GM12878 (cell line): ENCODE measurements around the gene UBE2G2. TPM values are rescaled to one million over a fixed set of nuclear protein-coding genes. Genes with fewer than 3 reads are reported as not detected.

ENCODE experiments used
- ATAC-seq: fragments of 200-7000 bp; cut with Tn5 transposase; 3 replicates; pipeline ENCODE4 v1.9.1; 2020; ENCODE audit warnings: mild to moderate bottlenecking, moderate library complexity
- BruUV-seq: library from RNA; stranded (reverse); fragments of 400-500 nt; replicated peaks from 2 replicates; lab custom pipeline; 2021; lab: Mats Ljungman, UMichigan
- CTCF ChIA-PET: fragments of 300-600 bp; sonication (Branson Sonifier 250); formaldehyde crosslinking; extraction: SDS; loops from one replicate; lab custom pipeline; 2021; ENCODE audit warnings: inconsistent platforms; lab: Yijun Ruan, JAX
- POLR2A ChIA-PET: fragments of 350-600 bp; formaldehyde crosslinking; extraction: SDS; loops from one replicate; lab custom pipeline; 2021; ENCODE audit warnings: inconsistent platforms; lab: Charles Lee
- RAD21 ChIA-PET: fragments of 300-600 bp; sonication (Branson Sonifier 250); formaldehyde crosslinking; loops from one replicate; lab custom pipeline; 2023; ENCODE audit warnings: antibody characterized with exemption; ENCODE audit not compliant: unreplicated experiment; lab: Charles Lee
- SMC1A ChIA-PET: fragments of 300-600 bp; sonication (Branson Sonifier 250); formaldehyde crosslinking; loops from one replicate; lab custom pipeline; 2023; ENCODE audit not compliant: unreplicated experiment, uncharacterized antibody; lab: Charles Lee
- DNase-seq: peaks from one replicate; pipeline ENCODE4 v3.0.0-alpha.2; 2011; ENCODE audit warnings: low read depth, low spot score
- FAIRE-seq: peaks from 3 replicates; lab custom pipeline; 2011; peaks lifted over from hg19 to GRCh38; lab: Jason Lieb, UNC
- H2AFZ ChIP-seq: 2 replicates; pipeline ENCODE4 v1.6.0; 2011; ENCODE audit warnings: low read depth, low read length, control low read depth; ENCODE audit not compliant: control insufficient read depth
- H3K27ac ChIP-seq: 2 replicates; pipeline ENCODE4 v1.5.1; 2011; ENCODE audit warnings: control low read depth; ENCODE audit not compliant: control insufficient read depth, insufficient read depth
- H3K27me3 ChIP-seq, 2 experiments: replicated peaks in 1 of 2; 2 replicates each; pipeline versions ENCODE4 v1.6.0 to v1.6.1; 2011; ENCODE audit warnings: low read length in 1 of 2; ENCODE audit not compliant: control insufficient read depth in 2 of 2, insufficient read depth in 2 of 2
- H3K36me3 ChIP-seq, 2 experiments: 2 replicates each; pipeline ENCODE4 v1.5.1; 2011; ENCODE audit warnings: low read length in 1 of 2; ENCODE audit not compliant: control insufficient read depth in 2 of 2, insufficient read depth in 2 of 2
- H3K4me1 ChIP-seq: 2 replicates; pipeline ENCODE4 v1.6.1; 2011; ENCODE audit warnings: mild to moderate bottlenecking, low read length, moderate library complexity, mixed read lengths; ENCODE audit not compliant: control insufficient read depth, insufficient read depth
- H3K4me2 ChIP-seq: 2 replicates; pipeline ENCODE4 v1.6.0; 2011; ENCODE audit warnings: control low read depth; ENCODE audit not compliant: control insufficient read depth, insufficient read depth
- H3K4me3 ChIP-seq: fragments of 200-600 bp; sonication (generic); 2 replicates; pipeline ENCODE4 v1.5.1; 2016
- H3K79me2 ChIP-seq: 2 replicates; pipeline ENCODE4 v1.6.0; 2011; ENCODE audit warnings: low read length; ENCODE audit not compliant: control insufficient read depth, insufficient read depth
- H3K9ac ChIP-seq: 2 replicates; pipeline ENCODE4 v1.8.0; 2011; ENCODE audit warnings: low read length, control low read depth, mixed read lengths; ENCODE audit not compliant: control insufficient read depth, insufficient read depth
- H3K9me3 ChIP-seq: replicated peaks from 3 replicates; pipeline ENCODE4 v1.5.1; 2011; ENCODE audit warnings: mild to moderate bottlenecking, low read length; ENCODE audit not compliant: control insufficient read depth, insufficient read depth
- H4K20me1 ChIP-seq: 2 replicates; pipeline ENCODE4 v1.6.0; 2011; ENCODE audit not compliant: control insufficient read depth, insufficient read depth
- ATF3 ChIP-seq: IDR thresholded peaks from 2 replicates; pipeline ENCODE4 v1.6.1; 2011; ENCODE audit warnings: low read depth, mild to moderate bottlenecking, low read length, moderate library complexity, borderline replicate concordance; ENCODE audit errors: extremely low read depth
- BMI1 ChIP-seq: fragments of 450-650 bp; IDR thresholded peaks from 2 replicates; pipeline ENCODE4 v1.6.1; 2016; ENCODE audit warnings: mild to moderate bottlenecking, moderate library complexity, borderline replicate concordance
- CBX5 ChIP-seq: sonication (generic); IDR thresholded peaks from 2 replicates; pipeline ENCODE4 v1.6.1; 2016; ENCODE audit warnings: low read depth, moderate library complexity, mild to moderate bottlenecking, inconsistent platforms
- CTCF ChIP-seq, 3 experiments: IDR thresholded peaks in 2 of 3; conservative IDR thresholded peaks in 1 of 3; 2 replicates each; pipeline ENCODE4 v1.5.1; 2011; ENCODE audit warnings: low read depth in 3 of 3, low read length in 3 of 3, mild to moderate bottlenecking in 3 of 3, control low read depth in 2 of 3, moderate library complexity in 2 of 3, inconsistent platforms in 1 of 3, mixed read lengths in 1 of 3; ENCODE audit not compliant: control insufficient read depth in 2 of 3, insufficient read depth in 1 of 3; ENCODE audit errors: extremely low read depth in 1 of 3
- HDAC6 ChIP-seq: fragments of 200-600 bp; sonication (generic); IDR thresholded peaks from one replicate; pipeline ENCODE4 v1.8.0; 2017; ENCODE audit warnings: antibody characterized with exemption; ENCODE audit not compliant: unreplicated experiment
- IKZF2 ChIP-seq, 2 experiments: fragments of 450-650 bp; IDR thresholded peaks; 2 replicates each; pipeline ENCODE4 v1.6.1; 2017; ENCODE audit warnings: mild to moderate bottlenecking in 2 of 2, moderate library complexity in 2 of 2
- JUND ChIP-seq: IDR thresholded peaks from 2 replicates; pipeline ENCODE4 v1.6.1; 2012; ENCODE audit warnings: low read depth, mild to moderate bottlenecking, low read length, improper control_type of control experiment, moderate library complexity
- KLF5 ChIP-seq: fragments of 450-650 bp; IDR thresholded peaks from 2 replicates; pipeline ENCODE4 v1.6.1; 2014; ENCODE audit warnings: mild to moderate bottlenecking; ENCODE audit not compliant: partially characterized antibody
- LARP7 ChIP-seq: fragments of 450-650 bp; IDR thresholded peaks from 2 replicates; pipeline ENCODE4 v1.6.1; 2017; ENCODE audit warnings: mild to moderate bottlenecking
- NBN ChIP-seq: fragments of 450-650 bp; IDR thresholded peaks from 2 replicates; pipeline ENCODE4 v1.6.1; 2016
- POLR2A ChIP-seq: IDR thresholded peaks from 2 replicates; pipeline ENCODE4 v1.6.1; 2011; ENCODE audit warnings: low read depth, mild to moderate bottlenecking, low read length
- RCOR1 ChIP-seq: conservative IDR thresholded peaks from 2 replicates; pipeline ENCODE4 v1.6.1; 2012; ENCODE audit warnings: low read depth, low read length, improper control_type of control experiment
- STAT1 ChIP-seq: fragments of 450-650 bp; conservative IDR thresholded peaks from 2 replicates; pipeline ENCODE4 v1.6.1; 2014; ENCODE audit warnings: antibody characterized with exemption, mild to moderate bottlenecking
- STAT3 ChIP-seq: IDR thresholded peaks from 2 replicates; pipeline ENCODE4 v1.6.1; 2011; ENCODE audit warnings: low read depth, low read length, improper control_type of control experiment
- TARDBP ChIP-seq: IDR thresholded peaks from 2 replicates; pipeline ENCODE4 v1.6.1; 2016; ENCODE audit warnings: borderline replicate concordance
- WGBS: methylation state at CpG from one replicate; pipeline ENCODE4 v1.1.6; 2016; ENCODE audit warnings: low lambda C conversion rate; ENCODE audit not compliant: insufficient replicate concordance, insufficient coverage; ENCODE audit errors: missing lambda C conversion rate; 5-methylcytosine and 5-hydroxymethylcytosine counted together
- in situ Hi-C: fragments of 300-500 bp; cut with MboI; formaldehyde crosslinking; loops from 9 replicates; pipeline ENCODE4 v1.14.3; 2018; ENCODE audit warnings: mixed read lengths
- intact Hi-C: fragments of 100-400 bp; cut with micrococcal nuclease; formaldehyde crosslinking; loops from one replicate; pipeline ENCODE4 v1.14.2; 2022; ENCODE audit not compliant: unreplicated experiment
- polyA plus RNA-seq, 11 experiments: library from polyadenylated mRNA; depleted of rRNA in 4 of 11; unstranded in 6 of 11; stranded (reverse) in 5 of 11; fragments of >200 nt; fragmentation: Nextera tagmentation in 4 of 11; fragmentation: Illumina TruSeq in 1 of 11; extraction: Ambion mirVana in 4 of 11; extraction: Trizol in 1 of 11; gene quantifications; 1 replicate in 1 of 11; 2 replicates in 10 of 11; pipeline versions ENCODE4 v1.2.1 to v1.2.3, GENCODE V29; 2011 to 2016; ENCODE audit warnings: inconsistent platforms in 2 of 11, missing spikeins in 2 of 11, low read depth in 1 of 11
- total RNA-seq, 4 experiments: library from RNA; depleted of rRNA in 3 of 4; stranded (reverse); fragments of >200 nt in 3 of 4; fragmentation: Illumina TruSeq in 1 of 4; extraction: Trizol in 1 of 4; gene quantifications; 2 replicates each; pipeline versions ENCODE4 v1.2.1 to v1.2.3, GENCODE V29; 2013 to 2021
- TF ChIP-seq, protein P1 (sequence below): fragments of 450-650 bp; IDR thresholded peaks from 2 replicates; pipeline ENCODE4 v1.6.1; 2017; ENCODE audit warnings: borderline replicate concordance

The UBE2G2 gene
- total and polyA plus RNA-seq, 10 of the 15 experiments (the other 5 are each of a cell fraction or from before 2014, with no cell fraction given): 27.0 to 139 (median 75.9) TPM

- BruUV-seq: TSS peak; percentile 59
- FAIRE-seq: no peak
- H4K20me1 ChIP-seq: no peaks in the 10 kb centered on the region
- WGBS: 96% methylated on average over 12 of the region's 12 CpGs
- no peak for DNase-seq
- intact Hi-C loops (no loop called here), in situ Hi-C loops (no loop called here)
- no peak for TF ChIP-seq LARP7
- no peak for TF ChIP-seq CTCF (IDR thresholded peaks at IDR 0.05 in 2 of 3, conservative IDR thresholded peaks at IDR 0.05 in 1 of 3; ENCODE audit: control insufficient read depth in 2 of 3, extremely low read depth in 1 of 3, insufficient read depth in 1 of 3, low read depth in 3 of 3, low read length in 3 of 3)
- no peak for TF ChIP-seq JUND
- no peak for TF ChIP-seq NBN
- no peak for TF ChIP-seq ATF3
- TF ChIP-seq STAT3: no peak
- TF ChIP-seq POLR2A: no peak
- TF ChIP-seq KLF5: no peak
- no peak for TF ChIP-seq BMI1
- TF ChIP-seq STAT1: no peak
- TF ChIP-seq RCOR1: no peak
- no peak for TF ChIP-seq IKZF2 (IDR thresholded peaks at IDR 0.05)
- no peak for TF ChIP-seq CBX5
- TF ChIP-seq, protein P1, sequence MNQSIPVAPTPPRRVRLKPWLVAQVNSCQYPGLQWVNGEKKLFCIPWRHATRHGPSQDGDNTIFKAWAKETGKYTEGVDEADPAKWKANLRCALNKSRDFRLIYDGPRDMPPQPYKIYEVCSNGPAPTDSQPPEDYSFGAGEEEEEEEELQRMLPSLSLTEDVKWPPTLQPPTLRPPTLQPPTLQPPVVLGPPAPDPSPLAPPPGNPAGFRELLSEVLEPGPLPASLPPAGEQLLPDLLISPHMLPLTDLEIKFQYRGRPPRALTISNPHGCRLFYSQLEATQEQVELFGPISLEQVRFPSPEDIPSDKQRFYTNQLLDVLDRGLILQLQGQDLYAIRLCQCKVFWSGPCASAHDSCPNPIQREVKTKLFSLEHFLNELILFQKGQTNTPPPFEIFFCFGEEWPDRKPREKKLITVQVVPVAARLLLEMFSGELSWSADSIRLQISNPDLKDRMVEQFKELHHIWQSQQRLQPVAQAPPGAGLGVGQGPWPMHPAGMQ: no peak
- TF ChIP-seq TARDBP: no peak
- no peak for TF ChIP-seq HDAC6
- no peak for ATAC-seq
- no peak overlapping the region for H2AFZ ChIP-seq
- no peaks in the 10 kb centered on the region for H3K79me2 ChIP-seq
- ChIA-PET POLR2A (no interaction called here), SMC1A (no interaction called here), CTCF (no interaction called here), RAD21 (no interaction called here)
- no peak overlapping the region for H3K9ac ChIP-seq
- no peaks in the 10 kb centered on the region; a peak in 1 of 4 replicates for H3K27me3 ChIP-seq
- H3K27ac ChIP-seq: no peak overlapping the region
- H3K9me3 ChIP-seq: no peaks in the 10 kb centered on the region
- no peak overlapping the region for H3K4me2 ChIP-seq
- H3K36me3 ChIP-seq: peaks cover 0 to 23% of the 10 kb centered on the region in 2 experiments; a peak in 2 of 4 replicates
- H3K4me1 ChIP-seq: no peaks in the 10 kb centered on the region; the same call in 1 of the 2 replicates
- H3K4me3 ChIP-seq: no peak overlapping the region
Measured at GRCh38 chr21:44849616-44850130, 48.1 kb upstream of the UBE2G2 start.
